NCI-H446 (cell line): ENCODE data around the gene MRPL28.
"Not testable (repeated sequence)": the region's sequence is repeated elsewhere in the genome, so short reads cannot be mapped to it uniquely, and the experiment has no call there.

ENCODE experiments used
- DNase-seq, 2 experiments: peaks; one replicate each; lab custom pipeline; 2025; lab: John Stamatoyannopoulos, UW

MRPL28 gene

GRCh38 chr16:360698-361336 lies 9.5 kb downstream of the MRPL28 start:
- no peak for DNase-seq

DNA sequence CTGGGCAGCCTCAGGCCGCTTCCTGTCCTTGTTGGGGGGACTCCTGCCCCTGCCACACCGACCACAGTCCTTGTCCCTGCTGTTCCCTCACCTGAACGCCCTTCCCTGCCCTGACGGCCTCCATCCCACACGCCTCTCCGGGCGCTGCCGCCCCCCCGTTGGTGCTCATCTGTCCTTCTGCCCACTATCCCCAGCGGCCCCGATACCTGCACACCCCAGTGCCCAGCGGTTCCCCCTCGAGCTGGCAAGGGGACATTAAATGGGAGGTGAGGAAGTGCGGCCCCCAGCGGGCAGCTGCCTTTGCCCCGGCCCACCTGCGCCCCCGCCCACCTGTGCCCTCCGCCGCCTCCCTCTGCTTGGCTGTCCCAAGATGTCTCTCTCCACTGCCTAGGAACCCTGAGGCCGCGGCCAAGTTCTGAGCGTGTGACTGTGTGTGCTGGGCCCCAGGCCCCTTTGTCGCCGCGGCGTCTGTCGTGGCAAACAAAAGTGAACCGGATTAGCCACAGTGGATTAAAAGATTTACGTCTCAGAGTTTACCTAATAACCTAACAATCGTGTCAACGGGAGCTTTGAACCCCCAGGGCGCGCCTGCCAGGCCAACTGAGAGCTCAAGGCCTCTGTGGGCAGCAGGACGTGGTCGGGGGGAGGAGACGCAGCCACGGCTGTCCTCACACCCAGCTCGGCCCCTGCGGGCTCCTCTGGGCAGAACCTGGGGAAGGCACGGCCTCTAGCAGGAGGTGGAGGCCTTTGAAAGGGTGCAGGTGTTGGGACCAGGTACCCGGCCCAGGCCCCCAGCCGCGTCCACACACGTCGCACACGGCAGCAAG lies 10.3 kb downstream of the MRPL28 start:
- no peak for DNase-seq

- no peak for DNase-seq
Measured at GRCh38 chr16:359067-359763, 11.1 kb downstream of the MRPL28 start.

- no peak for DNase-seq
Measured at GRCh38 chr16:356741-357140, 13.6 kb downstream of the MRPL28 start.

- no peak for DNase-seq
Measured at GRCh38 chr16:354971-355461, 15.3 kb downstream of the MRPL28 start.

DNA sequence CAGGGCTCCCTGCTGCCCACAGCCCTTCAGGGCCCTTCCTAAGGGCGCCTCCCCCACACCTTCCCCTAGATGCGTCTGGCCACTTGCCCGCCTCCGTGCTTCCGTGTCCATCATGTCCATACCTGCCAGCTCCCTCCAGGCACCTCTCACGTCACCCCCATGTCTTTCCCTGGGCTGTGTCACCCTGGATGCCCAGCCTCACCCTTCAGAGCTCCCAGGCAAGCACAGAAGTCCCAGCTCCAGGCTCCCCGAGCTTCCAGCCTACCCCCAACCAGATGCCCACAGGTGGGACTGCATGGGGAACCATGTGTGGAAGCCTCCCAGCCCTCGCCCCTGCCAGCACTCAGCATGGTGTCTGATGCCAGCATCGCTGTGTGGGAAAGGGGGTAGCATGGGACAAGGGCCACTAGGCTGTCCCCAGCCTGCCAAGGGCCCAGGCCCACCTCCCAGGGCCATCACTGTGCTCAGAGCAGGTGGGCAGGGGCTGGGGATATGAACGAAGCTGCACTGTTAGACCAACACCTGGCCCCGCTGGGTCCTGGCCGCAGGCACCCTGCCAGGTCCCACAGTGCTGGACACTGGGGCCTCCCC lies 16.0 kb downstream of the MRPL28 start:
- DNase-seq = no peak

GRCh38 chr16:353404-354290 lies 16.7 kb downstream of the MRPL28 start:
- no peak for DNase-seq

DNA sequence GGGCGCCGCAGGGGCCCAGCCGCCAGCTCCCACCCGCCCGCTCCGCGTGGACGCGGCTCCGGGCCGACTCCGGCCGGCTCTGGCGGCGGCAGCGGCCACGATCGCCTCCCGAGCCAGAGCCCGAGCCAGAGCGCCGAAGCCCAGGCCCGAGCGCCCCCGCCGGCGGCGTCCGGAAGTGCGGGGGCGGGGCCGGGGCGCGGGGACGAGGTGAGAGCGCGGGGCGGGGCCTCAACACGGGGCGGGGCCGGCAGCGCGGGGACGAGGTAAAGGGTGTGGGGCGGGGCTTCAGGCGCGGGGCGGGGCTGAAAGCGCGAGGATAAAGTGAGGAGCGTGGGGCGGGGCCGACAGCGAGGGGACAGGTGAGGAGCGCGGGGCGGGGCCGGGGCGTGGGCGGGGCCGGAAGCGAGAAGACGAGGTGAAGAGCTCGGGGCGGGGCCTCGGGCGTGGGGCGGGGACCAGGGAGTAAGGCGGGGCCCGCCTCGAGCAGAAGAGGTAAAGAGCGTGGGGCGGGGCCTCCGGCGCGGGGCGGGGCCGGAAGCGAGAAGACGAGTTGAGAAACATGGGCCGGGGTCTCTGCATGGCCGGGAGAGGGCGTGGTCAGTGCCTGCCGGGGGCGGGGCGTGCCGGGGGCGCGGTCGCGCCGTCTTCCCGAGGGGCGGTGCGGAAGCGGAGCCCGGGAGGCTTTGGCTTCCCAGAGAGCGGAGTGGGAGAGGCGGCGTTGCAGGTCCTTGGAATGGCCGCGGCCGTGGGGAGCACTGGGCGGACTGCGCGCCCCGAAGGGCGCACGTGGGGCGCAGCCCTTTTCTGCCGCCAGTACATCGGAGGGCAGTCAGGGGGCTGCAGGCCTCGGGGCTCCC lies 17.6 kb downstream of the MRPL28 start, which contains the start of gene AXIN1:
AXIN1 (minus strand) TSS at position 177 of the 857 bp plus-strand sequence. CDS start 5,698 bp downstream, outside the sequence.
- peak; percentile 88 to 97 for DNase-seq

GRCh38 chr16:351804-352520 lies 18.4 kb downstream of the MRPL28 start:
- no peak for DNase-seq

DNA sequence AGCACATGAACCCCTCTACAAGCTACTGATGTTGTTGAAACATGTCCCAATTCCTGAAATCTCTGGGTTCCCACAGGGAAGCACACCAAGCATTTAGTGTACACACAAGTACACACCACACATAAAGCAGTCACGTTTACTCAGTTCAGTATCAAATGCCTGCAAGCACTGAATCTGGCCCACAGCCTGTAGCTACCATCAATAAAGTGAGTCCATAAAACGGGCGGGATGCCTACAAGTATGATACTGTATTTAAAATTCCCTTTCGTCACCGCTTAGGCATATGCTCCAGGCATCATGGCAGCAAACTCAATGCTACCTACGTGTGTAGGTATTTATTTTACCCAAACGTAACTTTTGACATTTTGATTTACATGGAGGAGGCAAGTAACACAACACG lies 20.1 kb downstream of the MRPL28 start:
- no peak for DNase-seq

DNA sequence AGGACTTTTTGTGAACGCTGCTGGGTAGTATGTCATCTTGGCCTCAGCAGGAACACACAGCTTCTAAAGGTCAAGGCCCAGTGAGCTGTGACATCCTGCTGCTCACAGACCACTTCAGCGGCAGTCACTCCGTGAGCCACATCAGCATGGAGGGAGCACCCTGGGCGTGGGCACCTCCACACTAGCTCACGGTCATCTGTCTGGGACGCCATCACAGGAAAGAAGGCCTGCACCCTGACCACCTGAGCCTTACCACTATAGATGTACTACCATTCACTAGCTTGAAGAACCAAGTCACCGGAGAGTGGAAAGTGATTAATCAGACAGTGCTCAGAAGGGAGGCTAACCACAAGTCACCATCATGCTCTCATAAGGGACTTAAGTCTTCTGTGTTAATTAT lies 21.1 kb downstream of the MRPL28 start:
- DNase-seq = no peak

DNA sequence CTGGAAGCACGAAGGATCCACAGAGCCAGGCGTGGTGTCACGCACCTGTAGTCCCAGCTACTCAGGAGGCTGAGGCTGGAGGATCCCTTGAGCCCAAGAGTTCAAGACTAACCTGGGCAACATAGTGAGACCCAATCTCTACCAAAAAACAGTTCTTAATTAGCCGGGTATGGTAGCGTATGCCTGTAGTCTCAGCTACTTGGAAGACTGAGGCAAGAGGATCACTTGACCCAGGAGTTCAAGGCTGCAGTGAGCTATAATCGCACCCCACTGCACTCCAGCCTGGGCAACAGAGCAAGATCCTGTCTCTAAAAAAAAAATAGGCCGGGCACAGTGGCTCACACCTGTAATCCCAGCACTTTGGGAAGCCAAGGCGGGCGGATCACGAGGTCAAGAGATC lies 21.8 kb downstream of the MRPL28 start:
- not testable (repeated sequence) for DNase-seq

- no peak for DNase-seq
Measured at GRCh38 chr16:347203-347602, 23.1 kb downstream of the MRPL28 start.

- no peak for DNase-seq
Measured at GRCh38 chr16:346587-346986, 23.8 kb downstream of the MRPL28 start.

- no peak for DNase-seq
Measured at GRCh38 chr16:345772-346171, 24.6 kb downstream of the MRPL28 start.

- DNase-seq = no peak
Measured at GRCh38 chr16:342455-343213, 27.7 kb downstream of the MRPL28 start.

DNA sequence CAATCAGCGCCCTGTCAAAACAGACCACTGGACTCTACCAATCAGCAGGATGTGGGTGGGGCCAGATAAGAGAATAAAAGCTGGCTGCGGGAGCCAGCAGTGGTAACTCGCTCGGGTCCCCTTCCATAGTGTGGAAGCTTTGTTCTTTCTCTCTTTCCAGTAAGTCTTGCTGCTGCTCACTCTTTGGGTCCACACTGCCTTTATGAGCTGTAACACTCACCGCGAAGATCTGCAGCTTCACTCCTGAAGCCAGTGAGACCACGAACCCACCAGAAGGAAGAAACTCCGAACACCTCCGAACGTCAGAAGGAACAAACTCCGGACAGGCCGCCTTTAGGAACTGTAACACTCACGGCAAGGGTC lies 28.4 kb downstream of the MRPL28 start:
- DNase-seq = not testable (repeated sequence)

DNA sequence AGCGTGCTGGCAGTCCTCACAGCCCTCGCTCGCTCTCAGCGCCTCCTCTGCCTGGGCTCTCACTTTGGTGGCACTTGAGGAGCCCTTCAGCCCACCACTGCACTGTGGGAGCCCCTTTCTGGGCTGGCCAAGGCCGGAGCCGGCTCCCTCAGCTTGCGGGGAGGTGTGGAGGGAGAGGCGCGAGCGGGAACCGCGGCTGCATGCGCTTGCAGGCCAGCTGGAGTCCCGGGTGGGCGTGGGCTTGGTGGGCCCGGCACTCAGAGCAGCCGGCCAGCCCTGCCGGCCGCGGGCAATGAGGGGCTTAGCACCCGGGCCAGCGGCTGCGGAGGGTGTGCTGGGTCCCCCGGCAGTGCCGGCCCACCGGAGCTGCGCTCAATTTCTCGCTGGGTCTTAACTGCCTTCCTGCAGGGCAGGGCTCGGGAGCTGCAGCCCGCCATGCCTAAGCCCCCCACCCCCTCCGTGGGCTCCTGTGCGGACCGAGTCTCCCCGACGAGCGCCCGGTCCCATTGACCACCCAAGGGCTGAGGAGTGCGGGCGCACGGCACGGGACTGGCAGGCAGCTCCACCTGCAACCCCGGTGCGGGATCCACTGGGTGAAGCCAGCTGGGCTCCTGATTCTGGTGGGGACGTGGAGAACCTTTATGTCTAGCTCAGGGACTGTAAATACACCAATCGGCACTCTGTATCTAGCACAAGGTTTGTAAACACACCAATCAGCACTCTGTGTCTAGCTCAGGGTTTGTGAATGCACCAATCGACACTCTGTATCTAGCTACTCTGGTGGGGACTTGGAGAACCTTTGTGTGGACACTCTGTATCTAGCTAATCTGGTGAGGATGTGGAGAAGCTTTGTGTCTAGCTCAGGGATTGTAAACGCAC lies 29.0 kb downstream of the MRPL28 start:
- DNase-seq = not testable (repeated sequence)
